Adrenal gland (tissue), 12 donors: Measurements from ENCODE around the gene IRF2BP2. TPM values are rescaled to one million over a fixed set of nuclear protein-coding genes. Genes with fewer than 3 reads are reported as not detected.
A peak's percentile ranks its signal among the peaks of the same experiment; 100 is the strongest.

ENCODE experiments used
- DNase-seq, 7 donors: peaks; one replicate each; pipeline ENCODE4 v3.0.0-alpha.2; 2019 to 2020
- H3K27ac ChIP-seq, 5 donors: fragments of 200-600 bp; sonication (generic) in 4 of 5; 1 replicate in 3 of 5; 2 replicates in 2 of 5; pipeline versions ENCODE4 v1.5.1 to v1.8.0; 2016 to 2020; ENCODE audit warnings: mild to moderate bottlenecking in 1 of 5
- H3K27me3 ChIP-seq: fragments of 200-600 bp; 2 replicates; pipeline ENCODE4 v1.8.0; 2021
- H3K36me3 ChIP-seq, 2 donors: fragments of 200-600 bp; replicated peaks in 1 of 2; 1 replicate in 1 of 2; 2 replicates in 1 of 2; pipeline versions ENCODE4 v1.5.1 to v1.8.0; 2018 to 2022
- H3K4me1 ChIP-seq, 2 donors: fragments of 200-600 bp; replicated peaks in 1 of 2; 1 replicate in 1 of 2; 2 replicates in 1 of 2; pipeline versions ENCODE4 v1.5.1 to v1.8.0; 2018 to 2021
- H3K4me3 ChIP-seq, 4 donors: fragments of 200-600 bp; sonication (generic) in 3 of 4; one replicate each; pipeline ENCODE4 v1.5.1; 2016 to 2018
- H3K9me3 ChIP-seq, 3 donors: fragments of 200-600 bp; sonication (generic) in 1 of 3; replicated peaks in 1 of 3; 1 replicate in 2 of 3; 2 replicates in 1 of 3; pipeline versions ENCODE4 v1.5.1 to v1.8.0; 2016 to 2021
- POLR2A ChIP-seq, 2 donors: fragments of 450-650 bp; IDR thresholded peaks; one replicate each; pipeline ENCODE4 v1.6.1; 2017; ENCODE audit warnings: antibody characterized with exemption in 2 of 2, mild to moderate bottlenecking in 2 of 2, moderate library complexity in 1 of 2
- WGBS, 4 donors: extraction: QIAGEN DNeasy Blood & Tissue Kit in 2 of 4; methylation state at CpG; one replicate each; pipeline versions ENCODE4 v1.1.5 to v1.1.7; 2013 to 2017; 5-methylcytosine and 5-hydroxymethylcytosine counted together
- intact Hi-C, 2 donors: fragments of 100-400 bp; cut with DNase I; formaldehyde crosslinking; loops; one replicate each; pipeline versions ENCODE4 v1.14.1 to v1.15.0; 2022 to 2023
- polyA plus RNA-seq, 3 donors: library from polyadenylated mRNA; stranded (reverse); fragments of 200-250 nt in 2 of 3; fragments of 350-450 nt in 1 of 3; fragmentation: Illumina TruSeq in 1 of 3; extraction: RNeasy Lipid Tissue Mini Kit (QIAGEN cat#74804) in 1 of 3; gene quantifications; one replicate each; pipeline ENCODE4 v1.2.3, GENCODE V29; 2013 to 2014
- small RNA-seq, 2 donors: library from RNA; depleted of rRNA; stranded (forward); fragments of <200 nt; gene quantifications; one replicate each; pipeline ENCODE3, GENCODE V24; 2016
- total RNA-seq, 9 donors: library from RNA; depleted of rRNA in 4 of 9; stranded (reverse); fragments of >200 nt in 4 of 9; fragments of 120-200 nt in 1 of 9; fragmentation: NEBNext Ultra II Directional in 1 of 9; extraction: Animal tissue kit (Norgen Biotek cat#: 25700) in 1 of 9; gene quantifications; one replicate each; pipeline versions ENCODE4 v1.1.0 to v1.2.4, GENCODE V29; 2013 to 2023
- TF ChIP-seq, protein P1 (sequence below), 6 experiments: fragments of 450-650 bp in 4 of 6; fragments of 200-600 bp in 2 of 6; sonication (generic) in 1 of 6; IDR thresholded peaks; 1 replicate in 5 of 6; 2 replicates in 1 of 6; pipeline versions ENCODE4 v1.5.1 to v1.8.0; 2016 to 2021; ENCODE audit warnings: antibody characterized with exemption in 6 of 6, mild to moderate bottlenecking in 2 of 6, moderate library complexity in 1 of 6
- donor health status: healthy with polysubstance abuse.
- donor health status: Bipolar disorder and iron deficiency.
- donor health status: DM: yes; HTN: yes; CAD: no.
- donor health status: DM: no; HTN: no; CAD: no.
- donor health status: DM: no; HTN: no; CAD: no.
- donor health status: DM: yes; HTN: yes; CAD: no.

The IRF2BP2 gene
- total and polyA plus RNA-seq, 12 donors, result 37.5 to 182 (median 84.4) TPM

DNA sequence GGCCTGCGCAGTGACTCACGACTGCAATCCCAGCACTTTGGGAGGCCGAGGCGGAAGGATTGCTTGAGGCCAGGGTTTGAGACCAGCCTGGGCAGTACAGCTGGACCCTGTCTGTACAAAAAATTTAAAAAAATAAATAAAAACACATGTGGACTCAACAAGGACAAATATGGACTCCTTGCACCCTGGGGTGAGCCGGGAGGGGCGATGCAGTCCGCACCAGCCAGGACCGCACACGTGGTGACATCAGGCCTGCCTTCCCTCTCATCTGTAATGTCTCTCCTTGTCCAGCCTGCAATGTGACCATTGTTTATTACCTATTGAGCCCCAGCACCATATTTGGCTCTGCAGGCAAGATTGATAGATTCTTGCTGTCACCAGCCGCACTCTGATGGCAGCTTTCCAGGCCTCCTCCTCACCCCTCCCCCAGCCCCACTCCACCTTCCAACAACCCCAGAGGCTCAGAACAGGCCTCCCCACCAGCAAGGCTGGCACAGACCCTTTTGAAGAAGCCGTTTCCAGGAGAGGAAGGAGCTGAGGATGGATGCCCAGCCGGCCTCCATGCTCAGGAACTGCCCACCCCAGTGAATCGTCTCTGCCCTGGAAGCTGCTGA lies 55.2 kb downstream of the IRF2BP2 start:
- TF ChIP-seq, protein P1, sequence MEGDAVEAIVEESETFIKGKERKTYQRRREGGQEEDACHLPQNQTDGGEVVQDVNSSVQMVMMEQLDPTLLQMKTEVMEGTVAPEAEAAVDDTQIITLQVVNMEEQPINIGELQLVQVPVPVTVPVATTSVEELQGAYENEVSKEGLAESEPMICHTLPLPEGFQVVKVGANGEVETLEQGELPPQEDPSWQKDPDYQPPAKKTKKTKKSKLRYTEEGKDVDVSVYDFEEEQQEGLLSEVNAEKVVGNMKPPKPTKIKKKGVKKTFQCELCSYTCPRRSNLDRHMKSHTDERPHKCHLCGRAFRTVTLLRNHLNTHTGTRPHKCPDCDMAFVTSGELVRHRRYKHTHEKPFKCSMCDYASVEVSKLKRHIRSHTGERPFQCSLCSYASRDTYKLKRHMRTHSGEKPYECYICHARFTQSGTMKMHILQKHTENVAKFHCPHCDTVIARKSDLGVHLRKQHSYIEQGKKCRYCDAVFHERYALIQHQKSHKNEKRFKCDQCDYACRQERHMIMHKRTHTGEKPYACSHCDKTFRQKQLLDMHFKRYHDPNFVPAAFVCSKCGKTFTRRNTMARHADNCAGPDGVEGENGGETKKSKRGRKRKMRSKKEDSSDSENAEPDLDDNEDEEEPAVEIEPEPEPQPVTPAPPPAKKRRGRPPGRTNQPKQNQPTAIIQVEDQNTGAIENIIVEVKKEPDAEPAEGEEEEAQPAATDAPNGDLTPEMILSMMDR (IDR thresholded peaks at IDR 0.05), result no peak
- TF ChIP-seq POLR2A (IDR thresholded peaks at IDR 0.05), result no peak
- H3K36me3 ChIP-seq, result no peaks in the 10 kb centered on the region
- no peaks in the 10 kb centered on the region for H3K9me3 ChIP-seq
- H3K27ac ChIP-seq, result no peak overlapping the region
- intact Hi-C loops, result no loop called here
- H3K27me3 ChIP-seq, result no peaks in the 10 kb centered on the region
- 69 to 81% (median 77%) methylated on average over 11 to 13 of the region's 13 CpGs for WGBS, 4 donors
- peak in 3 of 7 donors; percentile 35 to 42 (median 37) for DNase-seq
- no peak overlapping the region for H3K4me3 ChIP-seq
- peaks cover 0 to 14% of the 10 kb centered on the region in 2 donors for H3K4me1 ChIP-seq

Small RNAs within 50 kb of the gene (small RNA-seq; reads per million reads assigned to genes)
- 0 reads per million in 2 donors for gene RF00096

Other genes starting within 250 kb of the IRF2BP2 start
- gene COA6, start 236.7 kb downstream of the IRF2BP2 start, total RNA-seq, result 10 to 100 TPM; 22.9 to 63.6 (median 33.7) TPM
- gene COA6, start 236.7 kb downstream of the IRF2BP2 start, polyA plus RNA-seq, result 10 to 100 TPM; 60.4 to 84.7 (median 68.8) TPM
- 10 to 100 TPM in 8 of 9 donors, 1 to 10 TPM in 1; 9.2 to 18.3 (median 14.2) TPM for gene TARBP1, start 131.0 kb downstream of the IRF2BP2 start, total RNA-seq
- 10 to 100 TPM; 11.1 to 79.7 (median 48.5) TPM for gene TARBP1, start 131.0 kb downstream of the IRF2BP2 start, polyA plus RNA-seq